Dendritic cell treated with granulocyte-macrophage colony-stimulating factor and Interleukin-4, amounts not matched to agents 40 ng/mL and 50 ng/mL, for 4 days (primary cell): ENCODE data around the gene SLC39A6.
A peak's percentile ranks its signal among the peaks of the same experiment; 100 is the strongest.
"Not testable (repeated sequence)": the region's sequence is repeated elsewhere in the genome, so short reads cannot be mapped to it uniquely, and the experiment has no call there.

ENCODE experiments used
- H3K27ac Mint-ChIP-seq: one replicate; pipeline ENCODE4 v1.8.0; 2022; ENCODE audit warnings: mild to moderate bottlenecking, mixed read lengths
- H3K27me3 Mint-ChIP-seq: one replicate; pipeline ENCODE4 v1.8.0; 2022; ENCODE audit warnings: mild to moderate bottlenecking, mixed read lengths
- H3K36me3 Mint-ChIP-seq: one replicate; pipeline ENCODE4 v1.8.0; 2022; ENCODE audit warnings: low read depth, mixed read lengths
- H3K4me1 Mint-ChIP-seq: one replicate; pipeline ENCODE4 v1.8.0; 2022; ENCODE audit warnings: low read depth, mixed read lengths
- H3K4me3 Mint-ChIP-seq: one replicate; pipeline ENCODE4 v1.8.0; 2022; ENCODE audit warnings: mild to moderate bottlenecking, moderate library complexity, mixed read lengths
- H3K9me3 Mint-ChIP-seq: one replicate; pipeline ENCODE4 v1.8.0; 2022; ENCODE audit warnings: mixed read lengths
- intact Hi-C: fragments of 100-400 bp; cut with micrococcal nuclease; formaldehyde crosslinking; loops from one replicate; pipeline ENCODE4 v1.15.0; 2022

SLC39A6 gene

GRCh38 chr18:36078751-36079529, 50.2 kb downstream of the SLC39A6 start:
- Mint-ChIP-seq H3K4me1 (peaks cover 11% of the 10 kb centered on the region), H3K27me3 (peaks cover 3% of the 10 kb centered on the region), H3K4me3 (no peak overlapping the region), H3K36me3 (no peaks in the 10 kb centered on the region), H3K27ac (no peak overlapping the region), H3K9me3 (peaks cover 32% of the 10 kb centered on the region)
- intact Hi-C loops = no loop called here

- H3K27ac Mint-ChIP-seq, H3K4me3 Mint-ChIP-seq, H3K27me3 Mint-ChIP-seq, intact Hi-C loops, H3K36me3 Mint-ChIP-seq, H3K4me1 Mint-ChIP-seq: not testable (repeated sequence)
- H3K9me3 Mint-ChIP-seq = peaks cover 32% of the 10 kb centered on the region
Observed at GRCh38 chr18:36077764-36078163, 51.4 kb downstream of the SLC39A6 start.

GRCh38 chr18:36075862-36076587, 53.1 kb downstream of the SLC39A6 start:
- Mint-ChIP-seq H3K36me3 (no peaks in the 10 kb centered on the region), H3K4me3 (no peak overlapping the region), H3K27ac (no peak overlapping the region), H3K9me3 (peaks cover 20% of the 10 kb centered on the region), H3K27me3 (peaks cover 4% of the 10 kb centered on the region), H3K4me1 (peaks cover 6% of the 10 kb centered on the region)
- intact Hi-C loops = no loop called here

GRCh38 chr18:36074435-36074834, 54.7 kb downstream of the SLC39A6 start:
- H3K27ac Mint-ChIP-seq = no peak overlapping the region
- intact Hi-C loops = no loop called here
- H3K36me3 Mint-ChIP-seq = no peaks in the 10 kb centered on the region
- H3K9me3 Mint-ChIP-seq = peaks cover 4% of the 10 kb centered on the region
- H3K27me3 Mint-ChIP-seq = peaks cover 7% of the 10 kb centered on the region
- H3K4me3 Mint-ChIP-seq = no peak overlapping the region
- peaks cover 6% of the 10 kb centered on the region for H3K4me1 Mint-ChIP-seq

- Mint-ChIP-seq H3K27me3 (peaks cover 7% of the 10 kb centered on the region), H3K9me3 (no peaks in the 10 kb centered on the region), H3K4me3 (no peak overlapping the region), H3K36me3 (no peaks in the 10 kb centered on the region), H3K4me1 (peaks cover 6% of the 10 kb centered on the region), H3K27ac (no peak overlapping the region)
- intact Hi-C loops = no loop called here
Observed at GRCh38 chr18:36073676-36074075, 55.5 kb downstream of the SLC39A6 start.

GRCh38 chr18:36072406-36072805, 56.7 kb downstream of the SLC39A6 start:
- H3K4me3 Mint-ChIP-seq, H3K27ac Mint-ChIP-seq, H3K27me3 Mint-ChIP-seq, intact Hi-C loops, H3K4me1 Mint-ChIP-seq, H3K36me3 Mint-ChIP-seq, H3K9me3 Mint-ChIP-seq: not testable (repeated sequence)

- intact Hi-C loops = loop anchor here (1.0 kb wide), 2 partner anchors 62 to 95 kb away; partner anchors contain the start of genes ELP2, RMP24 and SLC39A6
- H3K27me3 Mint-ChIP-seq = peaks cover 5% of the 10 kb centered on the region
- H3K27ac Mint-ChIP-seq = peak within 1 kb of the TSS; percentile 86
- H3K4me1 Mint-ChIP-seq = peaks cover 32% of the 10 kb centered on the region
- H3K4me3 Mint-ChIP-seq = peak within 1 kb of the TSS; percentile 89
- peaks cover 21% of the 10 kb centered on the region for H3K36me3 Mint-ChIP-seq
- H3K9me3 Mint-ChIP-seq = peaks cover 8% of the 10 kb centered on the region
Observed at GRCh38 chr18:36067055-36067957, 61.8 kb downstream of the SLC39A6 start, which contains the start of gene RPRD1A. RPRD1A (minus strand) TSS chr18:36067559; CDS start chr18:36067404, 155 bp downstream.

GRCh38 chr18:36066686-36067054, 62.5 kb downstream of the SLC39A6 start:
- peaks cover 8% of the 10 kb centered on the region for H3K9me3 Mint-ChIP-seq
- intact Hi-C loops = loop anchor here (1.0 kb wide), 2 partner anchors 63 to 94 kb away; partner anchors contain the start of genes ELP2, RMP24 and SLC39A6
- peak overlapping the region; percentile 89 for H3K4me3 Mint-ChIP-seq
- H3K27me3 Mint-ChIP-seq = peaks cover 3% of the 10 kb centered on the region
- peak overlapping the region; percentile 86 for H3K27ac Mint-ChIP-seq
- H3K4me1 Mint-ChIP-seq = peaks cover 32% of the 10 kb centered on the region
- peaks cover 21% of the 10 kb centered on the region for H3K36me3 Mint-ChIP-seq

- Mint-ChIP-seq H3K9me3 (peaks cover 8% of the 10 kb centered on the region), H3K27ac (peak overlapping the region; percentile 32), H3K27me3 (peaks cover 3% of the 10 kb centered on the region), H3K36me3 (peaks cover 21% of the 10 kb centered on the region), H3K4me1 (peaks cover 32% of the 10 kb centered on the region), H3K4me3 (peak overlapping the region; percentile 89)
- intact Hi-C loops = no loop called here
Observed at GRCh38 chr18:36066001-36066400, 63.1 kb downstream of the SLC39A6 start.

GRCh38 chr18:36064809-36065079, 64.4 kb downstream of the SLC39A6 start:
- H3K4me3 Mint-ChIP-seq, H3K9me3 Mint-ChIP-seq, H3K27ac Mint-ChIP-seq, H3K27me3 Mint-ChIP-seq: not testable (repeated sequence)
- peaks cover 21% of the 10 kb centered on the region for H3K36me3 Mint-ChIP-seq
- intact Hi-C loops = loop anchor here (5.0 kb wide), 1 partner anchor 37 kb away; no protein-coding TSS in a partner anchor
- H3K4me1 Mint-ChIP-seq = peaks cover 32% of the 10 kb centered on the region

GRCh38 chr18:36064027-36064808, 64.9 kb downstream of the SLC39A6 start:
- H3K27me3 Mint-ChIP-seq = no peaks in the 10 kb centered on the region
- peaks cover 32% of the 10 kb centered on the region for H3K4me1 Mint-ChIP-seq
- intact Hi-C loops = loop anchor here (5.0 kb wide), 1 partner anchor 37 kb away; no protein-coding TSS in a partner anchor
- H3K36me3 Mint-ChIP-seq = peaks cover 21% of the 10 kb centered on the region
- peaks cover 8% of the 10 kb centered on the region for H3K9me3 Mint-ChIP-seq
- no peak overlapping the region for H3K27ac Mint-ChIP-seq
- no peak overlapping the region for H3K4me3 Mint-ChIP-seq

GRCh38 chr18:36058674-36059073, 70.5 kb downstream of the SLC39A6 start:
- Mint-ChIP-seq H3K4me3 (no peak overlapping the region), H3K27ac (no peak overlapping the region), H3K36me3 (peaks cover 13% of the 10 kb centered on the region), H3K4me1 (peaks cover 14% of the 10 kb centered on the region), H3K9me3 (no peaks in the 10 kb centered on the region), H3K27me3 (no peaks in the 10 kb centered on the region)
- intact Hi-C loops = no loop called here
